Uterus (tissue), 2 donors: ENCODE data around the gene BRK1.

Source experiments
- POLR2A ChIP-seq, 2 donors: fragments of 450-650 bp; IDR thresholded peaks; one replicate each; pipeline ENCODE4 v1.6.1; 2016; ENCODE audit warnings: antibody characterized with exemption in 2 of 2, mild to moderate bottlenecking in 1 of 2, moderate library complexity in 1 of 2
- TF ChIP-seq, protein P1 (sequence below), 4 experiments: fragments of 200-600 bp in 2 of 4; fragments of 450-650 bp in 2 of 4; sonication (generic) in 2 of 4; IDR thresholded peaks; one replicate each; pipeline ENCODE4 v1.5.1; 2016 to 2019; ENCODE audit warnings: antibody characterized with exemption in 4 of 4, mild to moderate bottlenecking in 2 of 4, moderate library complexity in 1 of 4

DNA sequence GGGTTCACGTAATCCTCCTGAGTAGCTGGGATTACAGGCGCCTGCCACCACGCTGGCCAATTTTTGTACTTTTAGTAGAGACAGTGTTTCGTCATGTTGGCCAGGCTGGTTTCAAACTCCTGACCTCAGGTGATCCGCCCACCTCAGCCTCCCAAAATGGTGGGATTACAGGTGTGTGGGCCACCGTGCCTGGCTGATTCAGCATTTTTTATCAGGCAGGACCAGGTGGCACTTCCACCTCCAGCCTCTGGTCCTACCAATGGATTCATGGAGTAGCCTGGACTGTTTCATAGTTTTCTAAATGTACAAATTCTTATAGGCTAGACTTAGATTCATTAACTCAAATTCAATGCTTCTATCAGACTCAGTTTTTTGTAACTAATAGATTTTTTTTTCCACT, 35.5 kb downstream of the BRK1 start:
- TF ChIP-seq, protein P1, sequence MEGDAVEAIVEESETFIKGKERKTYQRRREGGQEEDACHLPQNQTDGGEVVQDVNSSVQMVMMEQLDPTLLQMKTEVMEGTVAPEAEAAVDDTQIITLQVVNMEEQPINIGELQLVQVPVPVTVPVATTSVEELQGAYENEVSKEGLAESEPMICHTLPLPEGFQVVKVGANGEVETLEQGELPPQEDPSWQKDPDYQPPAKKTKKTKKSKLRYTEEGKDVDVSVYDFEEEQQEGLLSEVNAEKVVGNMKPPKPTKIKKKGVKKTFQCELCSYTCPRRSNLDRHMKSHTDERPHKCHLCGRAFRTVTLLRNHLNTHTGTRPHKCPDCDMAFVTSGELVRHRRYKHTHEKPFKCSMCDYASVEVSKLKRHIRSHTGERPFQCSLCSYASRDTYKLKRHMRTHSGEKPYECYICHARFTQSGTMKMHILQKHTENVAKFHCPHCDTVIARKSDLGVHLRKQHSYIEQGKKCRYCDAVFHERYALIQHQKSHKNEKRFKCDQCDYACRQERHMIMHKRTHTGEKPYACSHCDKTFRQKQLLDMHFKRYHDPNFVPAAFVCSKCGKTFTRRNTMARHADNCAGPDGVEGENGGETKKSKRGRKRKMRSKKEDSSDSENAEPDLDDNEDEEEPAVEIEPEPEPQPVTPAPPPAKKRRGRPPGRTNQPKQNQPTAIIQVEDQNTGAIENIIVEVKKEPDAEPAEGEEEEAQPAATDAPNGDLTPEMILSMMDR (IDR thresholded peaks at IDR 0.05) = no peak
- TF ChIP-seq POLR2A (IDR thresholded peaks at IDR 0.05) = no peak
